Nephron progenitor cell (in vitro differentiated cells): Measurements from ENCODE around the gene ARSB.

Experiments
- DNase-seq: peaks from one replicate; pipeline ENCODE4 v3.0.0; 2021
- H3K27ac Mint-ChIP-seq: 2 replicates; pipeline ENCODE4 v1.8.0; 2021; ENCODE audit warnings: mild to moderate bottlenecking, moderate library complexity, mixed read lengths
- H3K27me3 Mint-ChIP-seq: 2 replicates; pipeline ENCODE4 v1.8.0; 2021; ENCODE audit warnings: mild to moderate bottlenecking, low read depth, mixed read lengths; ENCODE audit not compliant: poor library complexity
- H3K36me3 Mint-ChIP-seq: 2 replicates; pipeline ENCODE4 v1.8.0; 2021; ENCODE audit warnings: low read depth, mixed read lengths
- H3K4me1 Mint-ChIP-seq: 2 replicates; pipeline ENCODE4 v1.8.0; 2021; ENCODE audit warnings: mixed read lengths
- H3K4me3 Mint-ChIP-seq: 2 replicates; pipeline ENCODE4 v1.8.0; 2021; ENCODE audit warnings: mild to moderate bottlenecking, moderate library complexity, mixed read lengths
- H3K9me3 Mint-ChIP-seq: 2 replicates; pipeline ENCODE4 v1.8.0; 2021; ENCODE audit warnings: mild to moderate bottlenecking, moderate library complexity, mixed read lengths
- TF ChIP-seq, protein P1 (sequence below): fragments of 200-600 bp; sonication (generic); IDR thresholded peaks from 2 replicates; pipeline ENCODE4 v1.5.0; 2021; ENCODE audit warnings: antibody characterized with exemption

Gene ARSB

DNA sequence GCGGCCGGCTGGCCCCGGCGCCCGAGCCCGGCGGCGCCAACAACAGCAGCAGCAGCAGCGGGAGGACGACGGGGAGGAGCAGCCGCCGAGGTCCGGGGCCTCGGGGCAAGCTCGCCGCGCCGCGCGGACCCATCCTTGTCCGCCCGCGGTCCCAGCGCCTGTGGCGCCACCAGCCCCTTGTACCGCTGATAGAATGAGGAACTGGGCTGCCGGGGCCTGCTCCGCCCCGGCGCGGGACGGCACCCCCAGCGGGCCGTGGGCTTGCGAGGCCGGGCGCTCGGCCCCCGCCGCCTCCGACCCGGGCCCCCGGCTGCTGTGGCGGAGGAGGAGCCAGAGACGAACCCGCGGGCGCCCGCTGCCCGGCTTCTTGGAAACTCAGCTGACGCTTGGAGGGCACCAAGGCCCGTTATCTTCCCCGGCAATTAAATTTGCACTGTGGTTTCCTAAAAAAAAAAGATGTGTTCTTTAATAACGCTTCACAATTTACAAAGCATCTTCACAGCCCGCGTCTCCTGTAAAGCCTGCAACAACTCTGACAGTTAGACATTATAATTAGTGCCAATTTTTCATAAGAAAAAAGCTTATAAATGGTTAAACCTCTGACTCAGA, at the start of gene ARSB:
TSS of gene ARSB (minus strand) at position 195 of the 609 bp plus-strand sequence. CDS start at position 133, 62 bp downstream.
- Mint-ChIP-seq H3K36me3 (no peaks in the 10 kb centered on the region), H3K27me3 (peaks cover 8% of the 10 kb centered on the region), H3K27ac (peak within 1 kb of the TSS; percentile 88), H3K4me3 (peak within 1 kb of the TSS; percentile 92), H3K4me1 (peaks cover 27% of the 10 kb centered on the region), H3K9me3 (no peaks in the 10 kb centered on the region)
- TF ChIP-seq, protein P1, sequence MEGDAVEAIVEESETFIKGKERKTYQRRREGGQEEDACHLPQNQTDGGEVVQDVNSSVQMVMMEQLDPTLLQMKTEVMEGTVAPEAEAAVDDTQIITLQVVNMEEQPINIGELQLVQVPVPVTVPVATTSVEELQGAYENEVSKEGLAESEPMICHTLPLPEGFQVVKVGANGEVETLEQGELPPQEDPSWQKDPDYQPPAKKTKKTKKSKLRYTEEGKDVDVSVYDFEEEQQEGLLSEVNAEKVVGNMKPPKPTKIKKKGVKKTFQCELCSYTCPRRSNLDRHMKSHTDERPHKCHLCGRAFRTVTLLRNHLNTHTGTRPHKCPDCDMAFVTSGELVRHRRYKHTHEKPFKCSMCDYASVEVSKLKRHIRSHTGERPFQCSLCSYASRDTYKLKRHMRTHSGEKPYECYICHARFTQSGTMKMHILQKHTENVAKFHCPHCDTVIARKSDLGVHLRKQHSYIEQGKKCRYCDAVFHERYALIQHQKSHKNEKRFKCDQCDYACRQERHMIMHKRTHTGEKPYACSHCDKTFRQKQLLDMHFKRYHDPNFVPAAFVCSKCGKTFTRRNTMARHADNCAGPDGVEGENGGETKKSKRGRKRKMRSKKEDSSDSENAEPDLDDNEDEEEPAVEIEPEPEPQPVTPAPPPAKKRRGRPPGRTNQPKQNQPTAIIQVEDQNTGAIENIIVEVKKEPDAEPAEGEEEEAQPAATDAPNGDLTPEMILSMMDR = no peak
- DNase-seq = peak; percentile 66

DNA sequence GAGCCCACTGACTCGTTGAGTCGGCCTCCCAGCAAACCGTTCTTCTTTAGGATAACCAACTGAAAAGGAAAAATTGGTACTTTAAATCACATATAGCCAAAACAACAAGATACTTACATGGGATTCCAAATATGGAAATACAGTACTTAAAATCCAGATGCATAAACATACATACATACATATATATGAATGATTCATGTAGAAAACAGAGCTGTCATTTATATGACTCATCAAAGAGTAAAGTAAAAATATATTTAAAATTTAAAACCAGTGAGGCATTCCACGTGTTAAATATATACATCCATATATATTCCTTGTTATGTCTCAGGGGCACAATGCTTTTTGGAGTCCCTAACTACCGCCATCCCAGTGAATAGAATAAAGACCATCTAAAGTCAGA, 47.7 kb upstream of the ARSB start:
- Mint-ChIP-seq H3K27ac (no peak overlapping the region), H3K36me3 (no peaks in the 10 kb centered on the region), H3K4me1 (no peaks in the 10 kb centered on the region), H3K4me3 (no peak overlapping the region), H3K9me3 (no peaks in the 10 kb centered on the region), H3K27me3 (peaks cover 3% of the 10 kb centered on the region)
- TF ChIP-seq, protein P1 = no peak
- DNase-seq = no peak

DNA sequence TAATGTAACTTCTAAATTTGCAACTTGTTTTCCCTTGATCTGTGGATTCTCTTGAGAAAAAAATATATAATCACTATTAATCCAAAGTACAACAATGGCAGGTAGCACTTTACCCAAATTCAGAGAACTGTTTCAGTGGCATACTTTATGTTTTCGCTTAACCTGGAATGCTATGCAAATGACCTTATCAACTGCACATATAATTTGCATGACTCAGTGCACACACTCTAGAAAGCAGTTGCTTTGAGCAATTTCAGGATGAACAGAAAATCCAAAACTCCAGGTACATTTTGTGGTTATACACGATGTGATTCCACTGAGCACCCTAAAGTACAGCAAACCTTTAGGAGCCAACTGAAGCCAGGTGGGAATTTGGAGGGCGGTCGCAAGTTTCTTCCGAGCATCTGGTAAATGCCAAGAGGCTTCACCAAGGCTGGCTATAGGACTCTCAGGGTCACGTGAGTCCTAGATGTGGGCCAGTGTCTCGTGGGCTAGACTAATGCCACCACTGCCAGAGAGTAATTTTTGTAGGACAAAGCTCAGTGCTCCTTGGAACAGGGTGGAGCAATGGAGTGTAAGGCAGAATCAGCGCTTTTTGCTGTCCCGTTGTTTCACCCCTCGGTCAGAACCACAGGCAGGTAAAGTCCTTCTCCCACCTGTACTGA, 47.1 kb upstream of the ARSB start:
- no peak overlapping the region for H3K27ac Mint-ChIP-seq
- TF ChIP-seq, protein P1 = no peak
- H3K4me1 Mint-ChIP-seq = no peaks in the 10 kb centered on the region
- no peaks in the 10 kb centered on the region for H3K9me3 Mint-ChIP-seq
- no peaks in the 10 kb centered on the region for H3K36me3 Mint-ChIP-seq
- no peak for DNase-seq
- H3K27me3 Mint-ChIP-seq = peaks cover 3% of the 10 kb centered on the region
- H3K4me3 Mint-ChIP-seq = no peak overlapping the region

DNA sequence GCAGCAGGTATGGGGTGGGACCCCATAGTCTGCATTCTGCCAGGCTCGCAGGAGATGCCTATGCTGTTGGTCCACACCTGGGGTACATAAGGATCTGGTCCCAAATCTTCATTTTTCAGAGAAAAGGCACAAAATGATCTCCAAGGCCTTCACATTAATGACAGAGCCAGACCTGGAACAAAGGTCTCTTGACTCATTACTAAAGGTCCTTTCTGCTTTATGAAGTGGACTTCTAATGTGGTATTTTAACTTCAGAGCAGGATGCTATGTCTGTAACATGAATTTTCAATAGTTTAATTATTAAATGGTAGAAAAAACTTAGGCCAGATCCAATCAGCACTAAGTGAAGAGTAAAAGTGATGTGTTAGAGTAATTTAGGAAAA, 46.4 kb upstream of the ARSB start:
- H3K36me3 Mint-ChIP-seq = no peaks in the 10 kb centered on the region
- no peaks in the 10 kb centered on the region for H3K4me1 Mint-ChIP-seq
- no peak overlapping the region for H3K27ac Mint-ChIP-seq
- H3K27me3 Mint-ChIP-seq = peaks cover 3% of the 10 kb centered on the region
- DNase-seq = no peak
- H3K9me3 Mint-ChIP-seq = no peaks in the 10 kb centered on the region
- no peak overlapping the region for H3K4me3 Mint-ChIP-seq
- TF ChIP-seq, protein P1 = no peak

DNA sequence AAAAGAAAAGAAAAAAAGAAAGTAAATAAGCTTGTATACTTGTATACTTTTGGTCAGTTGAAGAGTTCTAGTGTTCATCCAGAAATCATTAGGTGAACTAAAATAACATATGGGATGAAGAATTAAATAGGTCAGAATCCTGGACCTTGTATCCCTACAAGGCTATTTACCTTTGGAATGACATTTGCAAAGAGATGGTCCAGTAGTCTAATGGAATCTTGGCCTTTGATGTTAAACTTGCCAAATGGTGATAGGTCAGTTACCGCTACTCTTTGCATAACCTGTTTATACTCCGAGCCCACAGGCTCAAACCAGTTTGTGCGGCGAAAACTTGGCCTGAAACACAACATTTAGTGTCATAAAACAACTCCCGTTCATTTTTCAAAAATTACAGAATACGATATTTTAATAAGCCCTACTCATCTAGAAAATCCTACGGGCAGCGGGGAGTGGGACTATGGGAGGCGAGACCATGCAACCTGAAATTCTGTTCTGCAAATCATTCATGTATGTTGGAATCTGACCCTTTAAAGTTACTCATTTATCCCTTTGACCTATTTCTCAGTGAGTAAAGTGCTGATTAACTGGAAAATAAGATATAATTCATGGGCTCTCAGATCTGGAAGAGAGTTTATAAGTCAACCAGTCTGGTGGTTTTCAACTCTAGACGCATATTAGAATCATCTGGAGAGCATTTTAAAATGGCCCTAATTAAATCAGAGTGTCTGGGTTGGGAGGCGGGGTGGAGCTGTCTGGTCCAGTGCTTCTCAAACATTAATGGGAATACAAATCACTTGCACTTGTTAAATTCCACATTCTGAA, 45.8 kb upstream of the ARSB start:
- Mint-ChIP-seq H3K4me3 (no peak overlapping the region), H3K9me3 (no peaks in the 10 kb centered on the region), H3K27me3 (peaks cover 3% of the 10 kb centered on the region), H3K4me1 (no peaks in the 10 kb centered on the region), H3K27ac (no peak overlapping the region), H3K36me3 (no peaks in the 10 kb centered on the region)
- DNase-seq = no peak
- TF ChIP-seq, protein P1 = no peak
